HPDE6-E6E7 (cell line): Measurements from ENCODE around the gene OR2V2.

Experiments
- DNase-seq: peaks from one replicate; pipeline ENCODE4 v3.0.0; 2011; ENCODE audit warnings: missing footprints; ENCODE audit errors: extremely low spot score

OR2V2 gene

DNA sequence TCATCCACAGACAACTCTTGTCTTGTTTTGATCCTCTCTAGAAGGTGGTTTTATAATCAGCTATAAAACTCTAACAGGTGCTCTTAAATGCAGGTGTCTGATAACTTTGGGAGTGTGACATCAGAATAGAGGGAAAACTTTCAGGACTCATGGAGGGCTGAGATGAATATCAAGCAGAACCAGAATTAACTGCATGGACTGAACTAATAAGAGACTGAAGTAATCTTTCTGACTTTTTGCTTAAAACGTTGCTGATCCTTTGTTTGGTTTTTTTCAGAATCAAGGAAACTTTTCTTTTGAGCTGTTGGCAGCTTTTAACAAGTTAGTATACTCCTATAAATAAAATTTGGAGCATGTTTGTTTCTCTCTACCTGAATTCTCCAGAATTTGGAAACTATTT, 2.3 kb upstream of the OR2V2 start:
- DNase-seq, result no peak

DNA sequence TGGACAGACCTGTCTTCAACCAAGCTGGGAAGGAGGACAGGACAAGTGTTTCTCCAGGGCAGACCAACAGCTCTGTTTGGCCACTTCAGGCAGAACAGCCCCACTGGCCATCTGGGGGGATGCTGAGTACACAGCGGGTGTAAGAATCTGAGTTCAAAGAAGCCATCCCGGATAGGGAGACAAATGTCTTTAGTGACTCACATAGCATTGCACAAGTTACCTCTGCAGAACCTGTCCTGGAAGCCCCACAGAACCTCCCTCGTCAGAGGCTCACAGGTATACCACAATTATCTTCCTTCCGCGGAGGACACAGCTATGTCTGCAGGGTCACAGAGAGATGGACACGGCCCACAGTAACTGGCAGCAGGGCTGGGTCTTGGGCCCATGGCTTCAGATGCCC, 2.0 kb downstream of the OR2V2 start:
- DNase-seq, result peak; percentile 71

- DNase-seq, result no peak
Observed at GRCh38 chr5:181149806-181150733, 2.7 kb downstream of the OR2V2 start.

DNA sequence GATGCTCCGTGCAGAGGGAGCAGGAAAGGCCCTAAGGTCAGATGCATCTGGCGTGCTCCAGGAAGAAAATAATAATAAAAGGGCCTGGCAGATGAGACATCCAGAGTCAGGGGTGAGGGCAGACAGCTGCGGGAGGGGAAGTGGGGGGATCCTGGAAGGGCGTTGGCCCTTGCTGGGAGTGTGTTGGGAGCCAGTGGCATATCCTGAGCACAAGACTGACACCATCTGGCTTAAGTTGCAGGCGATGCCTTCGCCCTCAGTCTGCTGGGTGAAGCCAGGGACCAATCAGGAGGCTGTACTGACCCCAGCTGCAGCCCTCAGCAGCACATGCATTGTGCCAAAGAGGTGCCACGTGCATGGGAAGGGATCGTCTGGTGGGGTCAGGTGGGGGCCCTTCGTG, 3.8 kb downstream of the OR2V2 start:
- DNase-seq, result no peak

DNA sequence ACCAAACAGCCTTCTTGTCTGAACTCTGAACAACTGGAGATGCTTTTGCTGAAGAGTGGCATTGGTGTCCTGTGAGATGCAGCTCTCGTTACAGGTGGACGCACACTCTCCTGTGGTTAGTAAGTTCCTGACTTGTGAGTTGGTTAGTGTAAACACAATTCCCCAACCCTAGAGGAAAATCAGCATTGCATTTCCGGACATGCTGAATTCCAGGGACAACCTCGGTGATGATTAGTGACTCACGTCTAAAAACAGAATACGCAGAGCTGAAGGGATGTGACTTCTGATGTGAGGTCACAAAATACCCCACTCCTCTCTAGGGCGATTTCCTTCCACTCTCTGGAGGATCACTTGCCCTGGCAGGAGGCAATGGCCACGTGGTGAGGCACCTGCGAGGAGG, 5.0 kb downstream of the OR2V2 start:
- no peak for DNase-seq

DNA sequence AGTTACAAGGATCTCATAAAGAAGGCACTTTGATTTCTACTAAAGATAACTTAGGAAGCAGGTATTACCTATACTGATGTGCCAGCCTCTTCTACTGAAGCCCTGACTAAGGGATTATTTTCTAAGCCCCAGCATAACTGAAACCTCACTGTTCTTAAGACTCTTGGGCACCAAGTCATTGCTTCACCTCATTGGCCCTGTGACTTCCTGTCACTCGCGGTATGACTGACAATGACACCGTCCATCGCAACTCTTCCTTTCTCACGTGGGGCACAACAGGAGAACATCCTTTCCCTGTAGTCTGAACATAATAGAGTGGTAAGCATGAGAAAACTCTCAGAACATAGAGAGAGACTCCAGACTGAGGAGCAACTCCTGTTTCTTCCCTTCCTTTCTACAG, 6.4 kb downstream of the OR2V2 start:
- DNase-seq, result no peak

DNA sequence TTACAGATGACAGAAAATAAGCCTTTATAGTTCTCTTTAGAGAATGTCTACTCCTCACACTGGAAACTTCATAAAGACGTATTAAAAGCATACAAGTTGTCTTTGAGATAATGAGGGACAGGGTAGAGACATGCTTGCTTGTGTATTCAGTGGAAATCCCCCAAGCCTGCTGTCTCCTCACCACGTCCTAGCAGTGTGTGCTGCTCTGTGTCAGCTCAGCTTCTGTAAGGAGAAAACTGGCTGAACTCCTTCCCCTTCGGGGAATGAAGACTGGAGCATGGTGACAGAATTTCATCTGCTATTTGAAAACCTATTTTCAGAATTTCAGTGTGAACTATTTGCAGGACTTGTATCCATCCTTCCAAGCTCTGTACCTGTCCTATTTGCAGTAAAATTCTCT, 9.4 kb downstream of the OR2V2 start:
- no peak for DNase-seq

GRCh38 chr5:181158869-181159268, 11.5 kb downstream of the OR2V2 start:
- no peak for DNase-seq

- DNase-seq, result peak; percentile 83
Observed at GRCh38 chr5:181159286-181160151, 12.1 kb downstream of the OR2V2 start.

DNA sequence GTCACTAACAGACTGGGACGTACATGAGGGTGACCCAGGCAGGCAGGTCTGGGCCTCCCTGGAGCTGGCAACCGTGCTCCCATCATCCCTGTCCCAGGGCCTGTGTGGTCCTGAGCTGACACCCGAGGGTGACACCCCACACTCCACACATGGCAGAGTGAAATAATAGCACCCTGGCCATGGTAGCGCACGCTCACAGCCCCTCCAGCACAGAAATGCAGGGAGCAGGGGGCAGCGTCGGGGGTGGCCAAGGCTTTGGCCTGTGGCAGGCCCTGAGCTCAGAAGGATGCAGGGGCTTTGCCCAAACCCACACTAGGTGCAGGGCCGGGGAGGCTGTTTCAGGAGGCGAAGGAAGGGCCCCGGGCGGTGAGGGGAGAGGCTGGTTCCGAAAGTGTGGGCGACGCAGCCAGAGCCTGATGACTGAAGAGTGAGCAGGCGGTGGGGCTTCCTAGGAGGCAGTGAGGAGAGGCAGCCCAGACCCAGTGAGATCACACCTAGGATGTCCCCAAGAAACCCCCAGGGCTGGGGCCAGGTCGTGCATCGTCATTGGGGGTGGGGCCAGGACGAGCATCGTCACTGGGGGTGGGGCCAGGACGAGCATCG, 12.9 kb downstream of the OR2V2 start:
- no peak for DNase-seq

GRCh38 chr5:181160755-181161533, 13.6 kb downstream of the OR2V2 start:
- DNase-seq, result peak; percentile 73

DNA sequence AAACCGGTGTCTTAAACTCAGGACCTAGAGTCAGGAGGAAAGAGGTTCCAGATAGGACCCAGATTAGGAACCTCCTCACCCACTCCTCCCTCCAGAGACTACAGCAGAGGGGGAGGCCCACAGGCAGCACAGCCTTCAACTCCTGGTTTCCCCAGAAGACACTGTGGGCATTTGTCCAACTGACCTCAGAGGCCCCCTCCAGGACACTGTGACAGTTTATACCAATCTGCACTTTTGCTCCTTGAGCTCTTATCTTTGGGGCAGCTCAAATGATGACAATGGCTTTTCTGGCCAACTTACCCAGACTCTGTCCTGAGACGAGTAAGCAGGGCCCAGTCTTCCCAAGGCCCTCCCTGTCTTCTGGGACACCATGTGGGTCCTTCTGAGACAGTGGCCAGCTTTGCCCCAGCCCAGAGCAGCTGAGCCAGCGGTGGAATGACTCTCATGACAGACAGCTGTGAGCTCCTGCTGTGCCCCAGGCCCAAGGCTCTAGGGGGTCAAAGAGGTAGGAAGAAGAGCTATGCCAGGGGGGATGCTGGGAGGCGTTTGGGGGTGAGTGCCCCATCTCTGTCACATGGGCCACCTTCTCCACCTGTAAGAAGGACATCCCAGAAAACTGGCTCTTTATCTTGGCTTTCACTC, 14.3 kb downstream of the OR2V2 start:
- DNase-seq, result no peak

GRCh38 chr5:181163487-181164075, 16.2 kb downstream of the OR2V2 start:
- no peak for DNase-seq

DNA sequence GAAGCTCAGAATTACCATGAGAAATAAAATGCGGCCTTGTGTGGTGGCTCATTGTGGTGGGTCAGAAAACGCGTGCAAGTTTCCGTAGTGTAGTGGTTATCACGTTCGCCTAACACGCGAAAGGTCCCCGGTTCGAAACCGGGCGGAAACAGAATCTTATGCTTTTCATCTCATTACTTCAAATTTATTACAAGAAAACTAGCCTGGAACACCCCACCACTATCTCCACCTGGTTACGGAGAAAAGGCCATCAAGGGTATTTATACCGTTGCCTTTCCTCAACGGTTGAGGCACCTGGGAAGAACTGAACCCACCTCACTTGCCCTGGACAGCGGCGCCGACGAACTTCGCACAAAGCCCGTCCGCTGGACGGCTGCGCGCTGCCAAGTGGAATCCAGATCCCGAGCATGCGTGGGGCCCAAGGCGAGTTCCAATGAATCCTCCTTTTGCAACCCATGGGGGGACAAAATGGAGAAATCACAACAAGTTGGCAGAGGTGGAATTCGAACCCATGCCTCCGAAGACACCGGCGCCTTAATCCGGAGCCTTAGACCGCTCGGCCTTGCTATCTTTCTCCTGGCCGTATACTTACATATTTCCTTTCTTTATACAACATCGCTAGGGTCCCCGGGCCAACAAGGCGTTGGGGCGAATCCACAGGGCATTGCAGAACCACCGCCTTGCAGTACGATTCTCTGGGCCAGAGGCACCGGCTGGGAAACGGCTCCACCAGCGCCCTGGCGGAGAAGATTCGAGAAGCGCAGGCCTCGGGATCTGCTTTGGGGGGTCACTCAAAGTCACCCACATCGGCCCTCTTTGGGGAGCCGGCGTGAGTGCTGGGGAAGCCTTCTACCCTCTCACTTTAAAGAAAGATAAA, 16.9 kb downstream of the OR2V2 start:
- no peak for DNase-seq

- DNase-seq, result no peak
Observed at GRCh38 chr5:181166812-181167733, 19.7 kb downstream of the OR2V2 start.

DNA sequence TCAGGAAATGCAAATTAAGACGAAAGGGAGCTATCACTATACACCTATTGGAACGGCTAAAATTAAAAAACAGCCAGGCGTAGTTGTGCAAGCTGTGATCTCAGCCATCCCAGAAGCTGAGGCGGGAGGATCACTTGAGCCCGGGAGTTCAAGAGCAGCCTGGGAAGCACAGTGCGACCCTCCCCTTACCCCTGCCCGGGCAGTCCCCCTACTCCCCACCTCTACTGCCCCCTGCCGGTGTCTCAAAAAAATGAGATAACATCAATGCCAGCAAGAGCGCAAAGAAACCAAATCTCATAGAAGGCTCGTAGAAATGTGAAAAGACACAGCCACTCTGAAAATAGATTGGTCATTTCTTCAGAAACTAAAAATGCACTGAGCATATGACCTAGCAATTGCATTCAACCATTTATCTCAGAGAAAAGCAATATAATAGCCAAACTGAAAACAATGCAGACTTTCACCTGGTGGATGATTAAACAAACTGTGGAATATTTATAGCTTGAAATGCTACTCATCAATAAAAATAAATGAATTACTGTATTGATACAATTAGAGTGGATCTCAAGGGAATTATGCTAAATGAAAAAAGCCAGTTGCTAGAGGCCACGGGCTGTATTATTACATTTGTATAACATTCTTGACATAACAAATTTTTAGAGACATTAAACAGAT, 20.6 kb downstream of the OR2V2 start:
- no peak for DNase-seq

DNA sequence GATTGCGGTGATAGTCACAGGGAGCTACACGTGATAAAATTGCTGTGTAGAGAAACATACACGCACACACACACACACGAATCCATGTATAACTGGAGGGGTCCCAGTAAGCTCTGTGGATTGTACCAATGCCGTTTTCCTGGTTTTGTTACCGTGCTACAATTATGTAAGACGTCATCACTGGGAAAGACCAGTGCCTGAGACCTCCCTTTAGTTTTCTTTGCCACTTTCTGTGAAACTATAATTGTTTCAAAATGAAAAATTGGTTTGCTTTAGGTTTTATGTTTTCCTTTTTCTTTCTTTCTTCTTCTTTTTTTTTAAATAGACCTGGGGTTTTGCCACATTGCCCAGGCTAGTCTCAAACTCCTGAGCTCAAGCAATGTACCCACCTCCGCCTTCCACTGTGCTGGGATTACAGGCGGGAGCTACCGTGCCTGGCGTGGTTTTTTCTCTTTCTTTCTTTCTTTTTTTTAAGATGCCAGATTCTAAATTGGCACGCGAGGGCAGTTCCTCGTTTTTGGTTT, 21.3 kb downstream of the OR2V2 start:
- no peak for DNase-seq
